CD4-positive, alpha-beta T cell treated with Interleukin-6 for 4 hours (primary cell): ENCODE data around the gene UTS2R.

ENCODE experiments used
- DNase-seq: peaks from one replicate; pipeline ENCODE4 v3.0.0-alpha.2; 2020; ENCODE audit warnings: mixed read lengths

UTS2R gene

GRCh38 chr17:82390860-82391435, 19.4 kb downstream of the UTS2R start:
- no peak for DNase-seq

GRCh38 chr17:82391496-82392066, 20.0 kb downstream of the UTS2R start:
- DNase-seq = no peak

GRCh38 chr17:82392209-82392920, 20.8 kb downstream of the UTS2R start:
- no peak for DNase-seq

GRCh38 chr17:82392941-82393340, 21.4 kb downstream of the UTS2R start:
- no peak for DNase-seq

GRCh38 chr17:82394278-82394677, 22.7 kb downstream of the UTS2R start:
- no peak for DNase-seq

GRCh38 chr17:82396601-82397435, 25.3 kb downstream of the UTS2R start:
- DNase-seq = no peak

GRCh38 chr17:82397449-82398335, 26.1 kb downstream of the UTS2R start:
- DNase-seq = no peak

GRCh38 chr17:82399041-82399441, 27.5 kb downstream of the UTS2R start:
- no peak for DNase-seq

GRCh38 chr17:82399601-82400101, 28.1 kb downstream of the UTS2R start:
- no peak for DNase-seq

- no peak for DNase-seq
Measured at GRCh38 chr17:82400206-82400605, 28.6 kb downstream of the UTS2R start.

GRCh38 chr17:82400830-82401229, 29.3 kb downstream of the UTS2R start:
- peak; percentile 67 for DNase-seq

- DNase-seq = no peak
Measured at GRCh38 chr17:82402865-82403264, 31.3 kb downstream of the UTS2R start.

- DNase-seq = no peak
Measured at GRCh38 chr17:82403662-82404660, 32.4 kb downstream of the UTS2R start.

GRCh38 chr17:82405051-82405450, 33.5 kb downstream of the UTS2R start:
- DNase-seq = no peak

- DNase-seq = no peak
Measured at GRCh38 chr17:82406131-82406671, 34.6 kb downstream of the UTS2R start.

GRCh38 chr17:82407255-82407654, 35.7 kb downstream of the UTS2R start:
- DNase-seq = no peak

GRCh38 chr17:82408288-82408937, 36.8 kb downstream of the UTS2R start:
- no peak for DNase-seq

- DNase-seq = no peak
Measured at GRCh38 chr17:82408938-82409318, 37.4 kb downstream of the UTS2R start.

- no peak for DNase-seq
Measured at GRCh38 chr17:82410014-82410716, 38.6 kb downstream of the UTS2R start.
